Measurements from ENCODE around the gene RIOX2.
A peak's percentile ranks its signal among the peaks of the same experiment; 100 is the strongest.
"Not testable (repeated sequence)": the region's sequence is repeated elsewhere in the genome, so short reads cannot be mapped to it uniquely, and the experiment has no call there.

RIOX2 gene

DNA sequence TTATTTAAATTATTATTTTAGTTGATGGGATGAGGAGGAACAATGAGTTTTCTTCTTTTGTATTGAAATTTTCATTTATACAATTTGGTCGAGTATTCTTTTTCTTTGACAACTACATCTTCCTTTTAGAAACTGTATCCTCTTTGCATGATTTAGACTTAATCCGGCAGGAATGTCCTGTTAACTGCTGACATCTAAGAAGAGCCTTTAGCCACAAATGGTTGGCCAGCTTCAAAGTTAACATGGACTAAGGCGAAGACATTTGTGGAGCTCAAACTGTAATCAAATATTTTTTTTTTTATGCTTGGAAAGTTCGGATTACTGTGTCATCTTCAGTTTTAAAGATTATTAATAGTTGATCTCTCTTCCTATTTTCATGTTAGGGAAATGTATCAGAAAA, 43.2 kb downstream of the RIOX2 start:
- no peak for TF ChIP-seq CTCF (IDR thresholded peaks at IDR 0.05; ENCODE audit: low read depth, low read length, missing control alignments)
- H3K4me3 ChIP-seq (replicated peaks; ENCODE audit: low read depth, low read length), result no peak overlapping the region
- DNase-seq (ENCODE audit: extremely low read depth, low read depth), result no peak

GRCh38 chr3:97927704-97928103, 44.5 kb downstream of the RIOX2 start:
- DNase-seq (ENCODE audit: extremely low read depth, low read depth), result peak; percentile 39
- H3K4me3 ChIP-seq (replicated peaks; ENCODE audit: low read depth, low read length), result no peak overlapping the region
- TF ChIP-seq CTCF (IDR thresholded peaks at IDR 0.05; ENCODE audit: low read depth, low read length, missing control alignments), result no peak

GRCh38 chr3:97917813-97918536, 54.3 kb downstream of the RIOX2 start:
- DNase-seq (ENCODE audit: extremely low read depth, low read depth), result no peak
- no peak overlapping the region for H3K4me3 ChIP-seq (replicated peaks; ENCODE audit: low read depth, low read length)
- TF ChIP-seq CTCF (IDR thresholded peaks at IDR 0.05; ENCODE audit: low read depth, low read length, missing control alignments), result no peak

DNA sequence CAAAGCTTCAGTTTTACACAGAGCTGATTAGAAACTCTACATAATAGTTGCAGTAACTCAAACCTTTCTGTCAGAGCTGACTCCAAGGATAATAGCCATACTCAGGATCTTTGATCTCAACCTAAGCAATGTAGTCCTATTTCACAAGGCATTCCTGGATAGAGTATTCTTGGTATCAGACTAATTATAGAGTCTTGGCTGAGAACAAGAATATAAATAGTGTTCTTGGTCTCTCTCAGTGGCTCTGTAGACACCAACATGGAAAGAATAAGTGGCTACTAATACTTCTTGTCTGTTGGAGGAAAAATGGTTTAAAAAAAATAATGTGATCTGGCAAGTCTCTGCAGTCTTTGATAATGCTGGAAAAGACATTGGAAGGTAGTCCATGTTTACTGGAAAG, 55.7 kb downstream of the RIOX2 start:
- DNase-seq (ENCODE audit: extremely low read depth, low read depth), result no peak
- TF ChIP-seq CTCF (IDR thresholded peaks at IDR 0.05; ENCODE audit: low read depth, low read length, missing control alignments), result no peak
- no peak overlapping the region for H3K4me3 ChIP-seq (replicated peaks; ENCODE audit: low read depth, low read length)

DNA sequence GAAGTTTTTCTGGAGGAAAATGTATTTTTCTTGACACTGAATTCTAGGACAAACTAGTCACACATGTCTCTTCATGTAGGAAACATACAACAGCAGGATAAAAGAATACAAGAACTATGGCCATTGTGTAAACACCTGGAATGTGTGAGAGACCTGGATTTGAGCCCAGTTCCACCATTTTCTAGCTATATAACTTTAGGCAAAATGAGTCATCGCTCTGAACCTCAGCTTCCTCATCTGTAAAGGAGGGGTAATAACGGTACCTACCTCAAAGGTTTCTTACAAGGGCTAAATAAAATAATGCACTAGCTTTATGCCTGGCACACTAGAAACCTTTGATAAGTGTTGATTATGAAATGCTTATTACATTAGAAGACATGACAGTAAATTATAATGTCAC, 57.8 kb downstream of the RIOX2 start:
- no peak overlapping the region for H3K4me3 ChIP-seq (replicated peaks; ENCODE audit: low read depth, low read length)
- no peak for TF ChIP-seq CTCF (IDR thresholded peaks at IDR 0.05; ENCODE audit: low read depth, low read length, missing control alignments)
- peak; percentile 66 for DNase-seq (ENCODE audit: extremely low read depth, low read depth)

DNA sequence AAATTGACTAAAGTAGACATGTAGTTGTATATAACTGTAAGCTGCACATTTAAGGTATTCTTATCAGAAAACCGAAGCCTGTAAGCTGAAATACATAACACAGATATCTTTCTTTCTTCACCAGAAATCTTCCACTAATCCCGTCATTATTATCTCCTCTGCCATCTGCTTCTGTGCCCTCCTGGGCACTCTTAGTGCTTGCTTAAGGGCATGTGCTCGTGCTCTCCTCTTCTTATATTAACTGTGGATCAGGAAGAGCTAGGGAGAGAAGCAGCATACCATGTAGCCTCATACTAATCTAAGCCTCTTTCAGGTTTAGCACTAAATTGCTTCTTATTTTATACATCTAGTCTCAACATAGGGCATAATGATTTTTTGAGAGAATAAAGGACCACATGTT, 60.8 kb downstream of the RIOX2 start:
- DNase-seq (ENCODE audit: extremely low read depth, low read depth), result no peak
- H3K4me3 ChIP-seq (replicated peaks; ENCODE audit: low read depth, low read length), result no peak overlapping the region
- no peak for TF ChIP-seq CTCF (IDR thresholded peaks at IDR 0.05; ENCODE audit: low read depth, low read length, missing control alignments)

GRCh38 chr3:97910931-97911351, 61.3 kb downstream of the RIOX2 start:
- TF ChIP-seq CTCF (IDR thresholded peaks at IDR 0.05; ENCODE audit: low read depth, low read length, missing control alignments), result no peak
- H3K4me3 ChIP-seq (replicated peaks; ENCODE audit: low read depth, low read length), result no peak overlapping the region
- DNase-seq (ENCODE audit: extremely low read depth, low read depth), result no peak

- not testable (repeated sequence) for H3K4me3 ChIP-seq (replicated peaks; ENCODE audit: low read depth, low read length)
Measured at GRCh38 chr3:97910236-97910831, 61.9 kb downstream of the RIOX2 start.

GRCh38 chr3:97909830-97910229, 62.4 kb downstream of the RIOX2 start:
- H3K4me3 ChIP-seq (replicated peaks; ENCODE audit: low read depth, low read length); DNase-seq (ENCODE audit: extremely low read depth, low read depth): not testable (repeated sequence)

More at GRCh38 chr3:97910236-97910831, 61.9 kb downstream of the RIOX2 start:
- DNase-seq (ENCODE audit: extremely low read depth, low read depth), result not testable (repeated sequence)
